GM12873 (cell line): ENCODE data around the gene SOCS1.

ENCODE experiments used
- CTCF ChIP-seq: IDR thresholded peaks from 2 replicates; pipeline ENCODE4 v1.5.1; 2012; ENCODE audit warnings: low read depth, mild to moderate bottlenecking, moderate library complexity, low read length, control low read depth; ENCODE audit not compliant: insufficient read depth; ENCODE audit errors: missing control alignments

The SOCS1 gene

DNA sequence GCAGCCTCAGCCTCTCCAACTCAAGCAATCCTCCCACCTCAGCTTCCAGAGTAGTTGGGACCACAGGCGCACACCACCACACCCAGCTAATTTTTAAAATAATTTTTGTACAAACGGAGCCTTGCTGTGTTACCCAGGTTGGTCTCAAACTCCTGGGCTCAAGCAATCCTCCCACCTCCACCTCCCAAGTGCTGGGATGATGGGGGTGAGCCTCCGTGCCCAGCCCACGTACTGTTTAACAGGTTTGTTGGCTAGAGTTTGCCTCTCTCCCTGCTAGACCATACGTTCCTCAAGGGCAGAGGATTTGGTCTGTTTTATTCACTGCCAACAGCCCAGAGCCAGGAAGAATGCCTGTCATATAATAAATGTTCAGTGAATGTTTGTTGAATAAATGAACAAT, 26.6 kb downstream of the SOCS1 start:
- TF ChIP-seq CTCF, result no peak

DNA sequence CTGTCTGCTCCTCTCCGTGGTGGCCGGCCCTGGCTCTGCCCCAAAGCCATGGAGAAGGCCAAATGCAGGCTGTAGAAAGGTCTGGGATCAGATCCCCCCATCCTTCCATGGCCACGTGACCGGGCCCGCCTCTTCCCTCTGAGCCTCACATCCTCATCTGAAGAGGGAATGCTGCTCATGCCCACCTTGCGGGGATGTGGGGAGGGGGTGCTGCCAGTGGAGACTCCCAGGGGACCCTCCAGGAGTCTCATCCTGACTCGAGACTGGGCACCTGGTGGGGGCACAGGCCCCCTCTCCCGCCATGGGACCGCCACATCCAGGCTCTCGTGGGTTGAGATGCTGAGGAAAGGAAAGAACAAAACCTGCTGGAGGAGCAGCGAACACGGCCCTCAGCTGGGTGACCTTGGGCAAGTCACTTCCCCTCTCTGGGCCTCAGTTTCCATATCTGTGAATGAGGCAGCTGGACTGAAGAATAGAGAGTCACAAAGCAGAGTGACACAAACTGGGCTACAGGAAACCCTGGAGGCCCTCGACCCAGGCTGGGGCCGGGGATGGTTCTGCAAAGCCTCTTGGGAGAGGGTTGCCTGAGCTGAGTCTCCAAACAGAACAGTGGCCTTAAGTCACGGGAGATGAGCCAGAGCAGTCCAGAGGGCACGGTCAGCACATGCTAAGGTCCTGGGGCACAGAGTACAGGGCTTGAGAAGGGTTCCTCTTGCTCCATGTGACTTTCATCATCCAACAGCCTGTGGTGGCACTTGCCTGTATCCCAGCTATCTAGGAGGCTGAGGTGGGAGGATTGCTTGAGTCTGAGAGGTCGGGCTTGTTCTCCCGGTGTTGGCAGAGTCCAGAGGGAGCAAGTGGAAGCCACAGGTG, 30.1 kb downstream of the SOCS1 start:
- no peak for TF ChIP-seq CTCF

GRCh38 chr16:11224894-11225676, 30.9 kb downstream of the SOCS1 start:
- TF ChIP-seq CTCF, result peak; percentile 17

DNA sequence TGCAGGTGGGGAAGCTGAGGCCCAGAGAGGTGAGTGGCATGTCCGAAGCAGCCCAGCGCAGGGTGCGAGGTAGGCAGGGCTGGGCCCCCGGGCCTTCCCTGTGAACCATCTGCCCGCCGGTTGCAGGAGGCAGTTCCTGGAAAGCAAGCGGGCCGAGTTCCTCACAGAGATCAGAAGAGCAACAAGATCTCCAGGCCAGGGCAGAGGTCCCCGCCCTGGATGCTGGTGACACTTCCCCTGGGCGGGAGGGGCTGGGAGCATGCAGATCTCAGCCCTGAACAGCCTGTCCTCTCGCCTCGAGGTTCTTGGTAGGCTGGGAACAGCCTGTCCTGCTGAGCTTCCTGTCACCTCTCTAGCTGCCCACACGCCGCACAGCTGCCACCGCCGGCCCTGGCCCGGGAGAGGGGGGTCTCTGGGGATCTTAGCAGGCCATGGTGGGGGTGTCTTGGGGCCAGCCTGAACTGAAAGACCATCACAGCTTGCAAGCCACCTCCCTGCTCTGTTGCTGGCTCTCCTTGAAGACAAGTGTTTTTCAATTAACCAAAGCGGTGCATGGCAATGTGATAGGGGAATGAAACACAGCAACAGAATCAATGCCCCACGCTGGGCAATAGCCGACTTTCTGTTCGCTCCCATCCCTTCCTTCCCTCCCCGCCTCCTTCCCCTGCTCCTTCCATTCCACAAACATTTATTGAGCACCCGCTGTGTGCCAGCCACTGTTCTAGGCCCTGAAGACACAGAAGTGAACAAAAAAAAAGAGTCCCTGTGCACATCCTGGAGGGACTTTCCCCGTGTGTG, 31.7 kb downstream of the SOCS1 start:
- TF ChIP-seq CTCF, result no peak

DNA sequence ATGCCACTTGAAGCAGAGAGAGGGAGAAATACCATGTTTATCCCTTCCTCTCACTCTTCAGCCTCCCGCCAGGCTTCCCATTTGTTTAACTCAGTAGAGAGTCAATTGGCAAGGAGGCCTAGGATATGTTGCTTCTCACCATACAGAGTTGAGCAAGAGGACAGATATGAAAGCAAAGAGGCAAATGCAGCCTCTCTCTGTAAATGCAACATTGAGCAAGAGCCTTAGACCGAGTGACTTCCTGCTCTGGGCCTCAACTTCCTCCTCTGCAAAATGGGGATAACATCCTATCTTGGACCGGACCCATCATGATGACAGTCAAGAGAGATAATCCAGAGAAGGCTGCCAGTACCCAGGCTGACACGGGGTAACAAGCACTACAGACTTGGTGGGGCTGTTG, 36.8 kb downstream of the SOCS1 start:
- no peak for TF ChIP-seq CTCF

- TF ChIP-seq CTCF, result peak; percentile 76
Measured at GRCh38 chr16:11218604-11218962, 37.4 kb downstream of the SOCS1 start.
